Raji (cell line): ENCODE results near the gene DTNA.

Source experiments
- POLR2A ChIP-seq: IDR thresholded peaks from 2 replicates; pipeline ENCODE4 v1.6.1; 2011; ENCODE audit warnings: low read depth, low read length, control low read depth; ENCODE audit not compliant: insufficient read depth

DTNA gene

DNA sequence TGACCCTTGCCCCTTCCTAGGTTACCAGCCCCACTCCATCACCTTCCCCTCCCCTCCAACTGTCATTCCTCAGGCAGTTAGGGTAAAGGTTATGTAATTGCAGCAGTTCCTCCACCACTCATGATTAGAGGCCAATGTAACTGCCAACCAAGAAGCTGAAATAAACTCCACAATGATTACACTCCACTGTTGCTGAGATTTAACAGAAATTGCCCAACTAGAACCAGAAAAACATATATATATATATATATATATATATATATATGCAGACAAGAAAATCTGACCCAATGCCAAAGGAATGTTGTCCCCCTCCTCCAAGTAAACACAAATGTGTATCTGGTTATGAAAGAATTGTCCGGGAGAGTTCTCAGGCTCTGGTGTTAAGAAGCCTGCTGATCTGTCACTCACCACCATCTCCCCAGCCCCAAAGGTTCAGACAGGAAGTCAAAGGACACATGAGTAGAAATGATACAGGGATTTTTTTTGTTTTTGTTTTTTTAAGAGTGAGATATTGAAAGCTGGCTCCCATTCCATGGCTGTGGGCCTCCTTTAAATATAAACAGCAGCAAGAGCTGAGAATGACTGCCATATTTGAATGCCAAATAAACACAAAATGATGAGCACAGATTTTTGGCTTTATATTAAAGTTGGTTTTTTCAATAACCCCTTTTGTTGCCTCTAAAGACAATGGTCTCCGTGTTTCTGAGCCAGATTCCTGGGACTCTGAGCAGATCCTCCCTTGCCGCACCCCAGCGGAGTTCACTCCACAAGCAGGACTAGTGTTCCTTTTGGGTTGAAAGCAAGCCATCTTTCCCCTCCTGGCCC lies 204.0 kb downstream of the DTNA start:
- no peak for TF ChIP-seq POLR2A

DNA sequence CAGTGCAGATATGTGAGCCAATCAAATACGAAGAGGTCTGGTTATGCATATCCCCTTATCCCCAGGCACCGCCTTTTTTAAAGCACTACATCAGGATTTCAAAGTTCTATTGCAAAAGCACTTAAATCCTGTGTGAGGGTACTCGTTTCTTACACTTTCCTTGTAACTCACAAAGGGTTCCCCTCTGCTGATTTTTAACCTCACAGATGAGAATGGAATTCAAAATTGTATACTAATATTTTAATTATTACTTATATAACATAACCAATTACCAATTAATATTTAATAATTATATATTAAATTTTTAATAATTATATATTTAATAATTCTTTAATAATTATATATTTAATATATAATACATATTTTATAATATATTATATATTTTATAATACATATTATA lies 204.9 kb downstream of the DTNA start:
- no peak for TF ChIP-seq POLR2A

DNA sequence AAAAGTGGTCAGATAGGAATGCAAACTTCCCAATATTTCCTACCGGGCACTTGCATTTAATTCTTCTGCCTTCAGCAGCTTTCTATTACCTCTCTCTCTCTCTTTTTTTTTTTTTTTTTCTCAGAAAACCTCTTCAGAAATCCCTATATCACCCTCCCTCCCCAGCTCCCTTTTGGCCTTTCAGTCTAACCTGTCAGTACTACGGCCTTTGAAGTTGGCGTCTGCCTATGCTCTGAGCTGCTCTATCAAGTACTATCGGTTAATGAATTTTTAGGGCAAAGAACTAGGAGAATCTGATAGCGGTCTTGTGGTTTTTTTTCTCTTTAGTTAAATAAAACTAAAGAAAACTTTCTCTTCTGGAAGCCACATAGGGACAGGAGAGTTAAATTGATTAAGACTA lies 208.8 kb downstream of the DTNA start:
- TF ChIP-seq POLR2A: no peak

DNA sequence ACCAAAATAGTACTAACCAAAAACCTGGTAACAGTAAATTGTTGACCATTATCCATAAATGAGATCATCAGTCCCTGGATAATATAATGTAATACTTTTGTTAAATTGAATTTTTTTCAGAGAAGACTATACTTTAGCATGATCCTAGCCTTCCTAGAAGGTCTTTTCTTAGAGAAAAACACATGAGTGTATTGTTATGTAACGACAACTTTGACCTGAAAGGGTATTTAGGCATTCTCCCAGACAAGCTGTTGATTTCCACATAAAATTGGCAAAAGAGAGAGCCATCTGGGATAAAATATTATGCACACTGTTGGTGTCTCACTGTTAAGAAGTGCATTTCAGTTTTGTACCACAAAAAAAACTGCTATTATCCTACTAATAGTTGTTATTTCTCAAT lies 211.1 kb downstream of the DTNA start:
- TF ChIP-seq POLR2A: no peak

DNA sequence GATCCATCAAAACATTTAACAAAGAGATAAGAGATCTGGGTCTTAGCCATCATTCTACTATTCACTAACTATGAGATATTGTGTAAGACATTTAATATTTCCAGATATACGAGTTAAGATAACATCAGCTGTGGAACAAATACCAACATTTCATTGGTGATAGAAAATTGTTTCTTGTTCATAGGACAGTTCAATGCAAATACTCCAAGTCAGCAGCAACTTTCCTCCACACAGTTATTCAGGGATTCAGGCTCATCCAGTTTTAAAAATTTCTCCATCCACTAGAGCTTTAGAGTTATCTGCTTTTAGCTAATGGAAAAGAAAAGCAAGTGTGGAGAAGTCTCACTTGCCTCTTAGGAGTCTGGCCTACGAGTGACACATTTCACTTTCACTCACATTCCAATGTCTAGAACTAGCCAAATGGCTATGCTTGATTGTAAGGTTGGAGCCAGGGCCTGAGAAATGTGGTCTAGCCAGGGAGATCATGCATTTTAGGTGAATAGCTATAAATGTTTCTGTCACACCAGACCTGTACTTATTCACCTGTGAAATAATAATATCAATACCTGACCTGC lies 211.8 kb downstream of the DTNA start:
- no peak for TF ChIP-seq POLR2A

DNA sequence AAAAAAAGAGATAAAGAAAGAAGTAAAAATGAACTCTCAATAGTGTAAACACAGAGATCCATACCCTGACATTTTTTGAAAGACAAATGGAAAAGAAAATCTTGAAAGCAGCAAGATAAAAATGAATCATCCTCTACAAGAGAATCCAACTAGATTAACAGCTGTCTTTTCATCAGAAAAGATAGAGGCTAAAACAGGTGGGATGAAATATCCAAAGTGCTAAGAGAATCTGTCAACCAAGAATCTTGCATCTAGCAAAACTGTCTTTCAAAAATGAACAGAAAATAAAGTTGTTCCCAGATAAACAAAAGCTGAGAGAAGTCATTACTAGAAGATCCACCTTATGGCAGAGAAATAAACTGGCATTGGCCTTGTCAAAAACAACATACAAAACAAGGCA lies 213.8 kb downstream of the DTNA start:
- no peak for TF ChIP-seq POLR2A

DNA sequence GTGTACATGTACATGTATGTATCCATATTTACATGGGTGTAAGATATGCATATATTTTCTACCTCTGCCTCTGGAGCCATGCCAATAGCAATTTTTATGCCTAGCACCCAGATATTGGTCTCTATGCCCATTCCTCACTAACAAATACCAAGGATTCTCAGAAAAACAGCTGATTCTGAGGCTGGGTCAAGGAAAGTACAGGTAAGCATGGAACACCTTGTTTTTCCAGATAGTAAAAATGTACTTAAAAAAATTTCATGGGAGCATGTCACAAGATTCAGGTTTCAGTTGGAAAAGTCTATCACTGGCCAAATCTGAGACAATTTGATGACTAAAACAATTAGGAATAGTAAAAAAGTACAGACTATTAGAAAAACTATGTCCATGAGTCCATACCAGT lies 216.6 kb downstream of the DTNA start:
- no peak for TF ChIP-seq POLR2A

DNA sequence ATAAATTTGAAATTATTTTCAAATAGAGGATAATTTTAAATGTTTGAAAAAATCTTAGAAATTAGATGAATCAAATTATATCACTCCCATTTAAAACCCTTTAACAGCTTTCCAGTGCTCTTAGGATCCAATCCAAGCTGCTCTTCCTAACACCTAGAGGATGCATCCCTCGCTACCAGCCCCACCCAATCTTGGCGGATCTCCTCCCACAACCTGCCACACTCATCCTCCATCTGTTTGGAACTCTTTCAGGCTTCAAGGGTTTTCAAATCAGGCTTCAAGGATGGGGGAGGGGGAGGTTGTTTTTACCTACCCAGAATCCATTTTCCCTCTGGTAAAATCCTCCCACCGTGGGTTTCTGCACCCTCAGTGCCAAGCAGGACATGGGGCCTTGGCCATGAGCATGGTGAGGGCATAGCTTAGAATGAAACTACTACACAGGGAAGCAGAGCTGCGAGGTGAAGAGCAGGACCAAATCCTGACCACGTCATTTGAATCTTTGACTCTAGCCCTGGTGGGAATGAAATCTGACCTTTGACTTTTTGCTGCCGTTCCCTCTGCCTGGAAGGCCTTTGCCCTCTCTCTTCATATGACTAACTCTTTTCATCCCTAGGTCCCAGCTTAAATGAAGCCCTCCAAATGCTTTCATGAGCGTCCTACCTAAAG lies 218.1 kb downstream of the DTNA start:
- TF ChIP-seq POLR2A: no peak

DNA sequence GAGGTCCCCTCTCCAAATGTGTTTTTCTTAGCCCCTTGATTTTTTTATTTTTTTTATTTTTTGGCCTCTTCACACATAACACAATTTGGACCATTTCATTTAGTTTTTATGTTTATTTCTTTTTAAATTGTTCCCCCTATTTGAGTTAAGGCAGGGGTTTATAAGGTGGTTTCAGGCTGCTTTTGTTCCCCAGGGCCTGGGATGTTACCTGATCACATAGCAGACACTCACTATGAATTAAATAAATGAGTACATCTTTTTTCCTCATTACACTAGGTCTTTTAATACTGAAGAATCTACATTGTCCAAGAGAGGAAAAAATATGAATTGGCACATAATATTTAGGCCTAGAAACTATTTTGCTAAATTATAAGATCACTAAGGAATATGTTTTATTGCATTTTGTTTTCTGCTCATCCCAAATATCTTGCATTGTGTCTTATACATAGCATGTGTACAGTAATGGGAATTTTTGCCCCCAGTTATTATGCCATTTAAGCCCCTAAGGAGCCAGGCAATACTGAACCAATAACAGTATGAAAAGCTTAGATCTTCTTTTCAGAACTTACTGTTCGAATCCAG lies 218.7 kb downstream of the DTNA start:
- TF ChIP-seq POLR2A: no peak

DNA sequence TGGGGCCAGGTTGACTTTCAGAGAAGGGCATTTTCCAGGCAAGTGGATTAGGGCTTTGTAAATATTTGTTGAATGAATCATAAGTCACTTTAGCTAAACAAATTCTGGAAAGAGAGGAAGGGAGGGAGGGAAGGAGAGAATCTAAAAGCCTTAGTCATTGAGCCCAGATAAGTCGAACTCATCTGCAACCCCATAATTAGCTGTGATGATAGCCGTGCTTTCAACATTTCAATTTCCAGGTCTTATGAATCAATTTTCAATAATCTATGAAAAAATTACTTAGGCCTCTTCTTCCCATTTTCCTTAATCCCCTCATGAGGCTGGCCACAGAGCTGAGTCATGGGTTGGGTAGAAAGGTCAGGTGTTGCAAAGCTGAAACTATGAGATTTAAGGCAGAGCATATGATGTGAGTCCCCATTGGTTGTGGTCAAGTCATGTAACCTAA lies 219.3 kb downstream of the DTNA start:
- no peak for TF ChIP-seq POLR2A

DNA sequence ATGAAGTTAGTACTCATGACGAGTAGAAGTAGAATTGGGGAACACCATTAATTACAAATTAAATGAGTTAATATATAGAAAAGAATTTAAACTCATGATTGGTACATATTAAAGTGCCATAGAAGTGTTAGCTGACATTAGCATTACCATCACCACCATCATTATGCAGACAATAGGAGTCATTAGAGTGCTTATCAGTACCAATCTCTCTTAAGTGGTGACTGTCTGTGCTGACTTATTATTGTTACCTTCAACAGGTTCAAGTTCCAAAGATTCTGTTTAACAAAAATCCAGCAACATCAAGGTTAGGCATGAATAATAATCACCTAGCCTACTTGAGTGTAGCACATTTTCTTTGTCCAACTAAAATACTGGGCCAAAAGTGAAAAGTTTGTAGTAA lies 222.3 kb downstream of the DTNA start:
- TF ChIP-seq POLR2A: no peak

DNA sequence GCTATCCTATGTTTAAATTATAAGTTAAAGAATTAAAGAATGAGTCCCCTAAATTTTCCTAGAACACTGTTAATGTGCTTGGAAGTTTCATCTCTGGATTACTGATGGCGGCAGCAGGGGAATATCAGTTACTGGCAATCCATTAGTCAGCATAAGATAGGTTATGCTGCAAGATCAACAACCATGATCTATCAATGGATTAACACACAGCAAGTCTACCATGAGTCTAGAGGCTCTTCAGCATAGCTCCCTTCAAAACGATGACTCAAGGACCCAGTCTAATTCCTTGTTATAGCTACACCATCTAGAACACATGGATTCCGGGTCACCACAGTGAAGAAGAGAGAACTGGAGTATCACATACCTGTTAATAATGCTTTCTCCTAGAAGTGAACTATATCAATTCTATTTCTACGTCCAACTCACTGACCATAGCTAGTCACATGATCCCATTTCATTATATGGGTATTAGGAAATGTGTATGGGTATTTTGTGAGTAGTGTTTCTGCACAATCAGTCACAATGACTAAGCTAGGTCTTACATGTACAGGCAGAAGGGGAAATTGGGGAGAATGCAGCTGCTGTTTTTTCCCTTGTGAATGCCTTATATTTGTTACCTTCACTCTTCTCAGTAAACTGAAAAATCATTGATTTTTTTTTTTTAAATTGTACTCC lies 222.8 kb downstream of the DTNA start:
- no peak for TF ChIP-seq POLR2A

DNA sequence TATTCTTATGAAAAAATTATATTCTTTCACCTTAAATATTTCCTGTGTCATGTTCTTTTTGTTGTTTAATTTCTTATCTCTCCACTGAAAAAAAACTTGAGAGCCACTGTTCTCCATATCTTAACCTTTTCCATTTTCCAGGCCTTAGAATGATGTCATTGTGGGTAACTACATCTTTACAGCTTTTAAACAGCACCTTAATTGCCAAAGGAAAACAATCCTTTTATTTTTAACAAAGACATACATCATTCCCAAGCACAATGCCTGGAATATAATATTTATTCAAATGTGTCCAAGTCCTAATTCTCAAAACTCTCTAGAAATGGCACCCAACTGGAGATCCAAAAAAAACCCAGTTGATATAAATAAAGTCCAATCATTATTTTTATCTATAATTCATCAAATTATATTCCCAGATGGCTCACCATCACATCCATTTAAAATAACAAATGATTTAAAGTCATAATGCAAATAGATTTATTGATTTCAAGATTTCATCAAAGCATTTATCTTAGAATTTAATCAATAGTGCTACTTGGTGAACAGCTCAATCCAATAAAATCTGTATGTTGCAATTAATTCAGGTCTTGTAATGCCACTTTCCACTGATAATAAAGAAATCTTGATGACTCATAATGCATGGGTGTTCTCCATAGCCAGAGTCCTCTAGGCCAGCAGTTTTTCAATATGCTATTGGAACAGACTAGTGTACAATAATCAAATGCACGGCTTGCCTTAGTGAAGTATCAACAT lies 224.0 kb downstream of the DTNA start:
- no peak for TF ChIP-seq POLR2A

DNA sequence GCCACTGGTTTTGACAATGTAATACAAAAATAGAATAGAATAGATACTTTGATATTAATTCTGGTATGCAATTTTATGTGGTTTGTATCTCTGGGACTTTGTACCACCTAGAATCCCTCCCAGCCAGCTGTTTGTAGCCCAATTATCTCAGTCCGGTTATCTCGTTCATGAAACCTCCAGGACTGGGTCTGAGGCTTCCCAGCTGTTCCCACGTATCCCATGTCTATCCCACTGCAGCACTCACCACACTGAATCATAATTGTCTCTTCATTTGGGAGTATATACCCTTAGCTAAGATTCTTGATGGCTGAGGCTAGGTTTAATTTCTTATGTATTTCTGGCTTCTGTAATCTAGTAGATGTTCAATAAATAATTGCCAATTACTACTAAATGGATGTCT lies 226.7 kb downstream of the DTNA start:
- no peak for TF ChIP-seq POLR2A

DNA sequence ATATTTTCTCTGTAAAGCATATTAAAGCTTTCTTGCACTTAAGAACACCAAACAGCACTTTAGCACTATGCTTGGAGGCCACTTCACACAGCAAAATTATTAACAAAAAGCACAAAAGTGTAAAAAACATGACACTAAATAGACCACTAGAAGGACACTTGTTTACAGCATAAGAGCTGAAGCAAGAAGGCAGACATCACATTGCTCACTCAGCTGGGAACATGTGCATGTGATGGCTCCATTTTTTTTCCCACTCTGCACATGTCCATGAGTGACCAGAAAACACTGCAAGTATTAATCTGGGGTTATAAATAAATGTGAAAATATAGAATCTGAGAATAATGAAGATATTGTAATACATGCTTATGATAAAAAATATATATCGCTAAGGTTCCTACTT lies 228.0 kb downstream of the DTNA start:
- no peak for TF ChIP-seq POLR2A
